Cardiac muscle cell (in vitro differentiated cells and primary cell): ENCODE data around the gene NR1I3. TPM values are rescaled to one million over a fixed set of nuclear protein-coding genes. Genes with fewer than 3 reads are reported as not detected.

Experiments used
- DNase-seq, 2 donors: peaks; one replicate each; pipeline versions ENCODE4 v3.0.0 to v3.0.0-alpha.2; 2010 to 2017; ENCODE audit warnings: low read depth in 1 of 2, low spot score in 1 of 2
- H3K27ac ChIP-seq: fragments of 200-600 bp; sonication (generic); 2 replicates; pipeline ENCODE4 v1.5.1; 2016
- H3K27me3 ChIP-seq: fragments of 200-600 bp; sonication (generic); 2 replicates; pipeline ENCODE4 v1.6.0; 2016; ENCODE audit warnings: control low read depth
- H3K36me3 ChIP-seq: fragments of 200-600 bp; sonication (generic); 2 replicates; pipeline ENCODE4 v1.5.1; 2016; ENCODE audit warnings: control low read depth
- H3K4me1 ChIP-seq: fragments of 200-600 bp; sonication (generic); 2 replicates; pipeline ENCODE4 v1.8.1; 2017; ENCODE audit warnings: low read depth, mild to moderate bottlenecking, mixed run types
- H3K4me3 ChIP-seq: fragments of 200-600 bp; sonication (generic); 2 replicates; pipeline ENCODE4 v1.5.1; 2016; ENCODE audit warnings: mild to moderate bottlenecking
- H3K9me3 ChIP-seq: fragments of 200-600 bp; sonication (generic); 2 replicates; pipeline ENCODE4 v1.5.1; 2017; ENCODE audit warnings: low read depth, mild to moderate bottlenecking, control low read depth
- CTCF ChIP-seq: IDR thresholded peaks from 2 replicates; pipeline ENCODE4 v1.5.1; 2012; ENCODE audit warnings: low read depth, mild to moderate bottlenecking, low read length
- polyA plus RNA-seq: library from polyadenylated mRNA; unstranded; fragments of >200 nt; fragmentation: Nextera tagmentation; extraction: Ambion mirVana; gene quantifications from 2 replicates; pipeline ENCODE4 v1.2.1, GENCODE V29; 2016
- total RNA-seq: library from RNA; depleted of rRNA; stranded (reverse); fragments of >200 nt; gene quantifications from 2 replicates; pipeline ENCODE4 v1.2.3, GENCODE V29; 2016

NR1I3 gene
- total and polyA plus RNA-seq, 2 experiments from 2014 or later, result 0.33 TPM; not detected in 1

- DNase-seq, result no peak
Observed at GRCh38 chr1:161223805-161224694, 14.0 kb downstream of the NR1I3 start.

GRCh38 chr1:161222175-161223019 is 15.6 kb downstream of the NR1I3 start:
- no peak for TF ChIP-seq CTCF
- Histone ChIP-seq H3K27me3 (no peaks in the 10 kb centered on the region), H3K9me3 (no peaks in the 10 kb centered on the region), H3K27ac (no peak overlapping the region), H3K4me3 (no peak overlapping the region), H3K4me1 (peaks cover 4% of the 10 kb centered on the region), H3K36me3 (no peaks in the 10 kb centered on the region)
- DNase-seq, result no peak

More at GRCh38 chr1:161223805-161224694, 14.0 kb downstream of the NR1I3 start:
- Histone ChIP-seq H3K27ac (no peak overlapping the region), H3K4me1 (peaks cover 8% of the 10 kb centered on the region), H3K4me3 (no peak overlapping the region), H3K27me3 (no peaks in the 10 kb centered on the region), H3K36me3 (no peaks in the 10 kb centered on the region), H3K9me3 (no peaks in the 10 kb centered on the region)
- TF ChIP-seq CTCF, result no peak

- Histone ChIP-seq H3K4me3 (no peak overlapping the region), H3K36me3 (no peaks in the 10 kb centered on the region), H3K27me3 (no peaks in the 10 kb centered on the region), H3K27ac (no peak overlapping the region), H3K9me3 (no peaks in the 10 kb centered on the region), H3K4me1 (peaks cover 6% of the 10 kb centered on the region)
- no peak for TF ChIP-seq CTCF
- no peak for DNase-seq
Observed at GRCh38 chr1:161220002-161220401, 18.0 kb downstream of the NR1I3 start.

- H3K27me3 ChIP-seq, result no peaks in the 10 kb centered on the region
- no peak overlapping the region for H3K4me3 ChIP-seq
- TF ChIP-seq CTCF, result no peak
- no peaks in the 10 kb centered on the region for H3K36me3 ChIP-seq
- no peaks in the 10 kb centered on the region for H3K9me3 ChIP-seq
- no peak overlapping the region for H3K27ac ChIP-seq
- no peak for DNase-seq
- H3K4me1 ChIP-seq, result peaks cover 6% of the 10 kb centered on the region
Observed at GRCh38 chr1:161219078-161219892, 18.7 kb downstream of the NR1I3 start.
